Psoas muscle (tissue), 8 donors: ENCODE measurements around the gene SCN1A. TPM values are rescaled to one million over a fixed set of nuclear protein-coding genes. Genes with fewer than 3 reads are reported as not detected.

ENCODE experiments used
- ATAC-seq, 4 donors: fragments of 200-7000 bp; cut with Tn5 transposase; one replicate each; pipeline ENCODE4 v1.9.1; 2020; ENCODE audit warnings: moderate library complexity in 3 of 4, mild to moderate bottlenecking in 2 of 4
- DNase-seq, 2 donors: peaks; one replicate each; pipeline ENCODE4 v3.0.0-alpha.2; 2020
- H3K27ac ChIP-seq: fragments of 200-600 bp; one replicate; pipeline ENCODE4 v1.8.0; 2022
- H3K27me3 ChIP-seq, 3 donors: fragments of 200-600 bp in 1 of 3; one replicate each; pipeline versions ENCODE4 v1.6.1 to v1.8.0; 2013 to 2022; ENCODE audit warnings: low read length in 2 of 3, mild to moderate bottlenecking in 2 of 3, moderate library complexity in 1 of 3; ENCODE audit not compliant: insufficient read depth in 3 of 3
- H3K36me3 ChIP-seq, 2 donors: fragments of 200-600 bp in 1 of 2; one replicate each; pipeline versions ENCODE4 v1.6.1 to v1.8.0; 2013 to 2022; ENCODE audit warnings: low read depth in 1 of 2, mild to moderate bottlenecking in 1 of 2, moderate library complexity in 1 of 2; ENCODE audit not compliant: insufficient read depth in 1 of 2
- H3K4me1 ChIP-seq: fragments of 200-600 bp; one replicate; pipeline ENCODE4 v1.8.0; 2022
- H3K4me3 ChIP-seq: fragments of 200-600 bp; one replicate; pipeline ENCODE4 v1.8.0; 2022; ENCODE audit warnings: mild to moderate bottlenecking
- H3K9me3 ChIP-seq: fragments of 200-600 bp; one replicate; pipeline ENCODE4 v1.8.0; 2022
- WGBS, 3 donors: extraction: QIAGEN DNeasy Blood & Tissue Kit; methylation state at CpG; one replicate each; pipeline versions ENCODE4 v1.1.6 to v1.1.7; 2013; 5-methylcytosine and 5-hydroxymethylcytosine counted together
- intact Hi-C, 2 donors: fragments of 100-400 bp; cut with DNase I; formaldehyde crosslinking; loops; one replicate each; pipeline versions ENCODE4 v1.11.0 to v1.14.2; 2022
- polyA plus RNA-seq, 3 donors: library from polyadenylated mRNA; stranded (reverse); fragments of 200-250 nt; gene quantifications; one replicate each; pipeline ENCODE4 v1.2.3, GENCODE V29; 2013
- total RNA-seq, 4 donors: library from RNA; stranded (reverse); fragmentation: NEBNext Ultra II Directional in 2 of 4; extraction: Animal tissue kit (Norgen Biotek cat#: 25700) in 2 of 4; gene quantifications; one replicate each; pipeline versions ENCODE4 v1.2.1 to v1.2.4, GENCODE V29; 2021 to 2023
- TF ChIP-seq, protein P1 (sequence below): fragments of 200-600 bp; IDR thresholded peaks from one replicate; pipeline ENCODE4 v1.8.0; 2022; ENCODE audit warnings: antibody characterized with exemption
- donor health status: healthy with polysubstance abuse.
- donor health status: DM: no; HTN: no; CAD: no; lungs with moderate emphysema.
- donor health status: Bipolar disorder and iron deficiency.
- donor health status: healthy.
- donor health status: DM: yes; HTN: yes; CAD: no.
- donor health status: DM: no; HTN: no; CAD: no.
- donor health status: DM: no; HTN: no; CAD: no.
- donor health status: DM: yes; HTN: yes; CAD: no.

SCN1A gene
- total and polyA plus RNA-seq, 7 donors = 0.01 TPM; not detected in 6

DNA sequence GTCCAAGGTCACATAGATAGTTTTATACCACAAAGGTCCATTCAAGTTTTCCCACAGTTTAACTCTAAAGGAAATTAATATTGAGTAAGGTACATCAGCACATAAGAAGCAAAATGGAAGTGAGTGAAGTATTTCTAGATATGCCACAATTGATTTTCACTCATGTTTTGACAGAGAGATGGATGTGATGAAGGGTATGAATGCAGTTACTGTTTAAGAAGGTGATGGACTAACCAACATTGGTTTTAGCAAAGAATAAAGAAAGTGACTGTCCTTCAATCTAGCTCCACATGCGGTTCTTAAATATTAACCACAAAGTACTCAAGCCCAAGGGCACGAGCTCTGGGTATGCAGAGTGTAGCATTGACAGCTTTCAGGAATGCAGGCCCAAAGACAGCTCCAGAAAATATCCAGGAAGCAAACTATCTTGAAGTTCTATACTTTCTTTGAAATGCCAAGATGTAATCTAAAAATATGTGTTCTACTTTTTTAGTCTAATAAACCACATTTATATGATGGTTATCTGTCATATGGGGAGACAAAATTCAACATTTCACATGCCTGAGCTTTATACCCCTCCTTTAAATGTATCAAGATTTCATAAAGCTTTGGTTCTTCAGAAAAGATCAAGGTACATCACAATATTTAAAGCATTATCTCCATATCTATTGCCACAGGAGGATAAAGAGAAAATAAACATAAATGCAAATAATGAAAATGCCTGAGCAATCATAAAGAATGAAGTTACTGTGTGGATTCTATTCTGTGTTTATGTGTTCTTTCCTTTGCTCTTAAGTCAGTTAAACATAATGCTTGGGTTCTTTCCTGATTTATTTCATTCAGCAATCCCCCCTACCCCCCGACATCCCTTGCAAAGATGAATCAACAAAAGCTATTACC, 6.7 kb upstream of the SCN1A start:
- no peak for DNase-seq
- H3K27me3 ChIP-seq = no peaks in the 10 kb centered on the region

DNA sequence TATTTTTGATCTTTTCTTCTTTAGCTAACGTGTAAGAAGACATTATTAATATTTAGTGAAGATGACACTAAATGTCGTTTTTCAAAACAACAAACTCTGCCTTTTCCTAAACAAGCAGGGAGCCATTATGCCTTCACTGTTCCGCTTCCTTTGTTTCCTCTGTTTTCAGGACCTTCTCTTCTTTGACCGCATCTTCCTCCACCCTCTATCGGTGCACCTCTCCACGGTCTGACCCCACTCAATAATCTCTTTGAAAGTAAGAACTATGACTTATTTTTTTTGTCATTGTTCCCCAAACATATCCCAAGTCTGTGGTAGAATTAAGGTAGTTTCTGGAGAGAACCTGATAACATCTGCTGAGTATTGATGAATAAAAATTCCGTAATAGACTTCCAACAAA, 5.8 kb upstream of the SCN1A start:
- ATAC-seq (no peak), DNase-seq (no peak)
- Histone ChIP-seq H3K36me3 (no peaks in the 10 kb centered on the region), H3K27me3 (no peaks in the 10 kb centered on the region), H3K4me3 (no peak overlapping the region), H3K4me1 (no peaks in the 10 kb centered on the region), H3K27ac (no peak overlapping the region), H3K9me3 (no peaks in the 10 kb centered on the region)
- TF ChIP-seq, protein P1, sequence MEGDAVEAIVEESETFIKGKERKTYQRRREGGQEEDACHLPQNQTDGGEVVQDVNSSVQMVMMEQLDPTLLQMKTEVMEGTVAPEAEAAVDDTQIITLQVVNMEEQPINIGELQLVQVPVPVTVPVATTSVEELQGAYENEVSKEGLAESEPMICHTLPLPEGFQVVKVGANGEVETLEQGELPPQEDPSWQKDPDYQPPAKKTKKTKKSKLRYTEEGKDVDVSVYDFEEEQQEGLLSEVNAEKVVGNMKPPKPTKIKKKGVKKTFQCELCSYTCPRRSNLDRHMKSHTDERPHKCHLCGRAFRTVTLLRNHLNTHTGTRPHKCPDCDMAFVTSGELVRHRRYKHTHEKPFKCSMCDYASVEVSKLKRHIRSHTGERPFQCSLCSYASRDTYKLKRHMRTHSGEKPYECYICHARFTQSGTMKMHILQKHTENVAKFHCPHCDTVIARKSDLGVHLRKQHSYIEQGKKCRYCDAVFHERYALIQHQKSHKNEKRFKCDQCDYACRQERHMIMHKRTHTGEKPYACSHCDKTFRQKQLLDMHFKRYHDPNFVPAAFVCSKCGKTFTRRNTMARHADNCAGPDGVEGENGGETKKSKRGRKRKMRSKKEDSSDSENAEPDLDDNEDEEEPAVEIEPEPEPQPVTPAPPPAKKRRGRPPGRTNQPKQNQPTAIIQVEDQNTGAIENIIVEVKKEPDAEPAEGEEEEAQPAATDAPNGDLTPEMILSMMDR = no peak
- 78 to 80% (median 80%) methylated on average over 7 of the region's 7 CpGs for WGBS, 3 donors
- intact Hi-C loops = no loop called here

More for the DNA sequence above, 6.7 kb upstream of the SCN1A start:
- H3K36me3 ChIP-seq = no peaks in the 10 kb centered on the region
- no peaks in the 10 kb centered on the region for H3K4me1 ChIP-seq
- TF ChIP-seq, protein P1 = no peak
- ATAC-seq = no peak
- WGBS, 3 donors = 85 to 89% (median 87%) methylated on average over 3 of the region's 3 CpGs
- intact Hi-C loops = no loop called here
- no peaks in the 10 kb centered on the region for H3K9me3 ChIP-seq
- no peak overlapping the region for H3K4me3 ChIP-seq
- H3K27ac ChIP-seq = no peak overlapping the region

DNA sequence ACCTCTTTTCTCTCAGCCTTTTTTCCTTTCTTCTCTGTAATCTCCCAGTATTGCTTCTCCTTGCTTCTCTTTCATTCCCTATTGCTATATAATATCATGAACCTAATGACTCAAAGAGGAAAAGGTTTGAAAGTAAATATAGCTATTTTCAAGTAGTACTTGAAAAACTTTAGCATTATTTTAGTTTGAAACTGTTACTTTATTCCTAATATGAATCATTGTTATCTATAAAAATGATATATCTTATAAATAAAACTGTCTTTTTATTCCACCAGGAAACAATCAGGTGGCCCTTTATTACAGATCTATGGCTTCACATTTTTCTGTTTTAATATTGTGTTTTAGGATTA, 311 bp upstream of the SCN1A start:
- TF ChIP-seq, protein P1 = no peak
- intact Hi-C loops = loop anchor here (5.0 kb wide), 1 partner anchor 71 kb away; no protein-coding TSS in a partner anchor
- Histone ChIP-seq H3K4me3 (no peak overlapping the region), H3K4me1 (no peaks in the 10 kb centered on the region), H3K27ac (no peak overlapping the region), H3K36me3 (no peaks in the 10 kb centered on the region), H3K27me3 (no peaks in the 10 kb centered on the region), H3K9me3 (no peaks in the 10 kb centered on the region)
- no peak for ATAC-seq
- DNase-seq = no peak

DNA sequence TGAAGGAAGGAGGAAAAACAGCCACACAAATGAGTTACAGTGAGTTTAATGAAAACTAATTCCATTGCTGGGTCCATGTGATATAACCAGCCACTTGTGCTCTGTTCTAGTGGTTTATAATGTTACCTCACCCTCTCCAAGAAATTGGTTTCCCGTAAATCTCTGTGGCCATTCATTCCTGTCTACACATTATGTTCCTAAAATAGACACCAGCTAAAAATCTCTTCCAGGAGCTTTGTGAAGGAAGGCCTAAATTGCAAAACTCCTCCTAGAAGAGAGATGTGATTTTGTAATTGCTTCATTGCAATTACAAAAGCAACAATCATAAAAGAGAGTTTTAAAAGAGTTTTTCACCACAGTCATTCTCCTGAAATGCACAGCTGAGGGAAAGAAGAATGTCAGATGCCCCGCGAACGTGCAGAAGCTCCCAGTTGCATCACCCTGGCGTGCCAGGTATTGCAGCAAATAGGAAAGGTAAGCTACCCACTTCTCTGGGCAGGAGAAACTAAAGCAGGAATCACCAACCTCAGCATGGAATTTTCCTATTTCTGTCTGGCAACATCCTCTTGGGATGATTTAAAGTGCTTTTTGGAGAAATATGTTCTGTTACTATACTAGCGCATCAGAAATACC, 1.7 kb downstream of the SCN1A start:
- intact Hi-C loops = loop anchor here (2.0 to 5.0 kb wide), 2 partner anchors 69 to 171 kb away; no protein-coding TSS in a partner anchor
- H3K4me3 ChIP-seq = no peak overlapping the region
- no peaks in the 10 kb centered on the region for H3K4me1 ChIP-seq
- H3K27me3 ChIP-seq = no peaks in the 10 kb centered on the region
- DNase-seq (no peak), ATAC-seq (no peak)
- TF ChIP-seq, protein P1 = no peak
- 78 to 85% (median 80%) methylated on average over 6 of the region's 6 CpGs for WGBS, 3 donors
- H3K36me3 ChIP-seq = no peaks in the 10 kb centered on the region
- H3K27ac ChIP-seq = no peak overlapping the region
- H3K9me3 ChIP-seq = no peaks in the 10 kb centered on the region
